Esophagus muscularis mucosa (tissue), 4 donors: ENCODE data around the gene IGFN1. TPM values are rescaled to one million over a fixed set of nuclear protein-coding genes. Genes with fewer than 3 reads are reported as not detected.

Experiments
- DNase-seq: peaks from one replicate; pipeline ENCODE4 v3.0.0-alpha.2; 2017; ENCODE audit errors: extremely low spot score
- H3K27ac ChIP-seq, 4 donors: fragments of 200-600 bp; sonication (generic); replicated peaks in 1 of 4; 1 replicate in 3 of 4; 2 replicates in 1 of 4; pipeline ENCODE4 v1.5.1; 2016 to 2019; ENCODE audit warnings: mild to moderate bottlenecking in 1 of 4
- H3K27me3 ChIP-seq, 4 donors: fragments of 200-600 bp; sonication (generic); one replicate each; pipeline versions ENCODE4 v1.5.1 to v1.6.0; 2016 to 2019
- H3K36me3 ChIP-seq, 4 donors: fragments of 200-600 bp; sonication (generic); one replicate each; pipeline ENCODE4 v1.5.1; 2016 to 2019
- H3K4me1 ChIP-seq, 4 donors: fragments of 200-600 bp; sonication (generic); one replicate each; pipeline ENCODE4 v1.5.1; 2016 to 2019
- H3K4me3 ChIP-seq, 4 donors: fragments of 200-600 bp; sonication (generic); 1 replicate in 2 of 4; 2 replicates in 2 of 4; pipeline ENCODE4 v1.5.1; 2016 to 2019; ENCODE audit warnings: mild to moderate bottlenecking in 4 of 4, moderate library complexity in 1 of 4
- H3K9me3 ChIP-seq, 4 donors: fragments of 200-600 bp; sonication (generic); 1 replicate in 3 of 4; 2 replicates in 1 of 4; pipeline ENCODE4 v1.5.1; 2016 to 2019
- EP300 ChIP-seq: sonication (generic); formaldehyde crosslinking; IDR thresholded peaks from one replicate; pipeline ENCODE4 v1.6.1; 2017; ENCODE audit warnings: antibody characterized with exemption
- POLR2A ChIP-seq: fragments of 450-650 bp; IDR thresholded peaks from one replicate; pipeline ENCODE4 v1.6.1; 2017; ENCODE audit warnings: antibody characterized with exemption, moderate library complexity, mild to moderate bottlenecking, low read depth
- POLR2AphosphoS5 ChIP-seq, 2 donors: sonication (generic); formaldehyde crosslinking; IDR thresholded peaks; one replicate each; pipeline ENCODE4 v1.6.1; 2017; ENCODE audit warnings: antibody characterized with exemption in 2 of 2
- WGBS: methylation state at CpG from one replicate; pipeline ENCODE4 v1.1.5; 2018; 5-methylcytosine and 5-hydroxymethylcytosine counted together
- intact Hi-C: fragments of 100-400 bp; cut with DNase I; formaldehyde crosslinking; loops from one replicate; pipeline ENCODE4 v1.15.1; 2023
- total RNA-seq, 4 donors: library from RNA; depleted of rRNA; stranded (reverse); fragments of >200 nt; gene quantifications; one replicate each; pipeline versions ENCODE4 v1.1.0 to v1.2.1, GENCODE V29; 2016
- TF ChIP-seq, protein P1 (sequence below), 3 experiments: fragments of 200-600 bp in 2 of 3; fragments of 450-650 bp in 1 of 3; sonication (generic) in 2 of 3; IDR thresholded peaks; one replicate each; pipeline ENCODE4 v1.5.1; 2017 to 2019; ENCODE audit warnings: antibody characterized with exemption in 3 of 3, mild to moderate bottlenecking in 2 of 3, moderate library complexity in 1 of 3

IGFN1 gene
- total RNA-seq, 4 donors from 2014 or later = not detected

DNA sequence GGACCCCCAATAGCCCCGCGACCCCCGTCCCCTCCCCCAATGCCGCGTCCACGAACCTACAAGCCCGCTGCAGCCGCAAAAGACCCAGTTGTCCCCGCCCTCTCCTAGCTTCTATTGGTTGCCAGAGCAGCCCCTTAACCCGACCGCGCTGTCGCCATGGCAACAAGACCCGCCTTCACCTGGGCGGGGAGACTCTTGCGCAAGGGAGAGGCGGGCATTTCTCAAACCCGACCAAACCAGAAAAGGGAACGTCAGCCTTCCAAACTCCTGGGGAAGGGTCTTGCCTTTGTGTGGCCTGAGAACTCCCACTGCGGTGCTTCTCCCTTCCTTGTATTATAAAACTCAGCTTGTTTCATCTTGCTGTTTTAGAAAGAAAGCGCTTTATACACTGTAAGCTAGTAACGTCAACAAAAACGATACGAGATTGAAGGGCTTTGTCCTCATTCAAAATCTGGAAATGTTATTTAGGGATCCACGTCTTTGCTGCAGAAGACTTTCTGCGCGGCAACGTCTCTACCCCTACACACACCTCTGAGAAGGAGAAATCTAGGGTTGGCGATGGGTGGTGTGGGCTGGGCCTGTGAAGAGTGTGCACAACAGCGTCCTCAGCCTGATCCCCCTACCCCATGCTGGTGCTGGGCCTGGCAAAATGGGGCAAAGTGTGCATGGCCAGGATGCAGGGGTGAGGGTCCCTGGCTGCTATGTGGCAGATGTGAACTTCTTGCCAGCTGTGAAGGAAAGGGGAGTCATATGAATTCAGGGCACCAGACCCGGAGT lies 36.0 kb upstream of the IGFN1 start, which contains the start of gene TMEM9:
Gene TMEM9, minus strand, starts transcription at position 86 of the 777 bp plus-strand sequence. CDS start 551 bp downstream, outside the sequence.
- Histone ChIP-seq H3K27ac (peak within 1 kb of the TSS; percentile 74 to 80 (median 76)), H3K4me1 (peaks cover 8 to 24% (median 22%) of the 10 kb centered on the region in 4 donors), H3K9me3 (no peaks in the 10 kb centered on the region), H3K4me3 (peak within 1 kb of the TSS; percentile 73 to 83 (median 79)), H3K36me3 (peaks cover 4 to 24% (median 11%) of the 10 kb centered on the region in 4 donors), H3K27me3 (no peaks in the 10 kb centered on the region)
- peak; percentile 99 for DNase-seq
- intact Hi-C loops = no loop called here
- TF ChIP-seq POLR2AphosphoS5 (IDR thresholded peaks at IDR 0.05) = peak; percentile 74 to 79
- TF ChIP-seq, protein P1, sequence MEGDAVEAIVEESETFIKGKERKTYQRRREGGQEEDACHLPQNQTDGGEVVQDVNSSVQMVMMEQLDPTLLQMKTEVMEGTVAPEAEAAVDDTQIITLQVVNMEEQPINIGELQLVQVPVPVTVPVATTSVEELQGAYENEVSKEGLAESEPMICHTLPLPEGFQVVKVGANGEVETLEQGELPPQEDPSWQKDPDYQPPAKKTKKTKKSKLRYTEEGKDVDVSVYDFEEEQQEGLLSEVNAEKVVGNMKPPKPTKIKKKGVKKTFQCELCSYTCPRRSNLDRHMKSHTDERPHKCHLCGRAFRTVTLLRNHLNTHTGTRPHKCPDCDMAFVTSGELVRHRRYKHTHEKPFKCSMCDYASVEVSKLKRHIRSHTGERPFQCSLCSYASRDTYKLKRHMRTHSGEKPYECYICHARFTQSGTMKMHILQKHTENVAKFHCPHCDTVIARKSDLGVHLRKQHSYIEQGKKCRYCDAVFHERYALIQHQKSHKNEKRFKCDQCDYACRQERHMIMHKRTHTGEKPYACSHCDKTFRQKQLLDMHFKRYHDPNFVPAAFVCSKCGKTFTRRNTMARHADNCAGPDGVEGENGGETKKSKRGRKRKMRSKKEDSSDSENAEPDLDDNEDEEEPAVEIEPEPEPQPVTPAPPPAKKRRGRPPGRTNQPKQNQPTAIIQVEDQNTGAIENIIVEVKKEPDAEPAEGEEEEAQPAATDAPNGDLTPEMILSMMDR (IDR thresholded peaks at IDR 0.05) = no peak
- whole genome bisulfite sequencing = 24% methylated on average over 16 of the region's 31 CpGs

DNA sequence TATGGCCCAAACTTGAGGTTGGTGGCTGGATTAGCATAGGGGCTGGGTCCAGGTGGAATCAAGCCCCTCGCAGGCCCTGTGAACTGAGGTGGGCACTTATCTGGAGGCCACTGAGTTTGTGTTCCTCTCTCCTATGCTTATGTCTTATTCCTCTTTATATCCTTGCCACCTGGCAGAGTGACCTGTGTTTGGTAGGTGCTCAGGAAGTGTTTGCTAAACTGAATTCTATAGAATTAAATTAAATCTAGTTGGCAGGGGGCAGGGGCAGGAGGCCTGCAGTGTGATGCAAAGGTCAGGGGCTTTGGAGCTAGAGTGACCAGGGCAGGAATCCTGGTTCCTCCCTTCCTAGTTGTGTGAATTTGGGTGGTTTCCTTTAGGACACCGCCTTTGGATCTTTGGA lies 35.3 kb upstream of the IGFN1 start:
- peaks cover 4 to 16% (median 8%) of the 10 kb centered on the region in 4 donors for H3K36me3 ChIP-seq
- H3K4me3 ChIP-seq = peak overlapping the region in 1 of 4 donors; percentile 79
- H3K27me3 ChIP-seq = no peaks in the 10 kb centered on the region
- peaks cover 8 to 24% (median 22%) of the 10 kb centered on the region in 4 donors for H3K4me1 ChIP-seq
- intact Hi-C loops = no loop called here
- no peak for DNase-seq
- TF ChIP-seq EP300 (no peak), POLR2A (no peak), POLR2AphosphoS5 (IDR thresholded peaks at IDR 0.05) (no peak)
- TF ChIP-seq, protein P1 (IDR thresholded peaks at IDR 0.05) = no peak
- H3K27ac ChIP-seq = no peak overlapping the region
- no peaks in the 10 kb centered on the region for H3K9me3 ChIP-seq
- WGBS = 90% methylated on average over 2 of the region's 2 CpGs

DNA sequence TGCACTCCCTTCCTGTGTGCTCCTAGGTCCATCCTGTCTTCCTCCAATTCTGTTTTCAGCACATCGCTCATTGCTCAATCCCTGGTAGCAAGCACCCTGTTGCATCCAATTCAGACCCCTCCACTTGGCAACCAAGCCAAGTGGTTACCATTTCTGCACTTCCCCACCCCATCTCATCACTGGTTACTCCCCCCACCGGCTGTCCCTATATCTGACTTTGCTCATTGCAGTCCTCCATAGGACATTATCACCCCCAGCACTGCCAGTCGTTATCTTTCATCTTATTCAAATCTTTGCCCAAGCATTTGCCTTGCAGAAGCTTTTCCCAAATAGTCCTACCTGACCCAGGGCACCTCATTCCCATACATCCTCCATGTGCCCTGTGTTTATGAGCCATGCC lies 34.3 kb upstream of the IGFN1 start:
- TF ChIP-seq POLR2AphosphoS5 (IDR thresholded peaks at IDR 0.05) (no peak), POLR2A (no peak), EP300 (no peak)
- TF ChIP-seq, protein P1 (IDR thresholded peaks at IDR 0.05) = no peak
- intact Hi-C loops = no loop called here
- no peak overlapping the region for H3K27ac ChIP-seq
- no peaks in the 10 kb centered on the region for H3K9me3 ChIP-seq
- no peak overlapping the region for H3K4me3 ChIP-seq
- no peak for DNase-seq
- peaks cover 0 to 6% (median 2%) of the 10 kb centered on the region in 4 donors for H3K36me3 ChIP-seq
- peaks cover 8 to 24% (median 22%) of the 10 kb centered on the region in 4 donors for H3K4me1 ChIP-seq
- 90% methylated on average over 3 of the region's 3 CpGs for WGBS
- H3K27me3 ChIP-seq = no peaks in the 10 kb centered on the region

DNA sequence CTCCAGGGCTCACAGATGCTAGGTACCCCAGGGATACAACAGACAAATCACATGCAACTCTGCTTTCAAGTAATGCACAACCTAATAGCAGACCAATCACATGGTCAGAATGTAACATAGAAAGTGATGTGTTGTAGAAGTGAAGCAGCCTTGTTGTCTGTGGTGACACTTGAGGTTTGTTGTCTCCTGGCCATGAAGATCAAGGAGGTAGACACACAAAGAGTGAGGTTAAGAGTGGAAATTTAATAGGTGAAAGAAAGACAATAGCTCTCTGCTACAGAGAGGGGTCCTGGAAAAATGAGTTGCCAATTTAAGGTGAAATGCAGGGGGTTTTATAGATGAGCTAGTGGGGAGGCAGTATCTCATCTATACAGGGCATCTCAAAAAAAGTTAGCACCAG lies 33.8 kb upstream of the IGFN1 start:
- Histone ChIP-seq H3K4me3 (no peak overlapping the region), H3K36me3 (peaks cover 0 to 1% (median 0%) of the 10 kb centered on the region in 4 donors), H3K4me1 (peaks cover 8 to 24% (median 22%) of the 10 kb centered on the region in 4 donors), H3K27me3 (no peaks in the 10 kb centered on the region), H3K27ac (no peak overlapping the region), H3K9me3 (no peaks in the 10 kb centered on the region)
- TF ChIP-seq EP300 (no peak), POLR2A (no peak), POLR2AphosphoS5 (IDR thresholded peaks at IDR 0.05) (no peak)
- TF ChIP-seq, protein P1 (IDR thresholded peaks at IDR 0.05) = no peak
- DNase-seq = no peak
- intact Hi-C loops = no loop called here
